GM12872 (cell line): Measurements from ENCODE around the gene SLC23A1.

Experiments
- TF ChIP-seq, protein P1 (sequence below): IDR thresholded peaks from 3 replicates; pipeline ENCODE4 v1.5.1; 2011; ENCODE audit warnings: low read depth, mild to moderate bottlenecking, low read length, moderate library complexity; ENCODE audit not compliant: insufficient read depth

SLC23A1 gene

DNA sequence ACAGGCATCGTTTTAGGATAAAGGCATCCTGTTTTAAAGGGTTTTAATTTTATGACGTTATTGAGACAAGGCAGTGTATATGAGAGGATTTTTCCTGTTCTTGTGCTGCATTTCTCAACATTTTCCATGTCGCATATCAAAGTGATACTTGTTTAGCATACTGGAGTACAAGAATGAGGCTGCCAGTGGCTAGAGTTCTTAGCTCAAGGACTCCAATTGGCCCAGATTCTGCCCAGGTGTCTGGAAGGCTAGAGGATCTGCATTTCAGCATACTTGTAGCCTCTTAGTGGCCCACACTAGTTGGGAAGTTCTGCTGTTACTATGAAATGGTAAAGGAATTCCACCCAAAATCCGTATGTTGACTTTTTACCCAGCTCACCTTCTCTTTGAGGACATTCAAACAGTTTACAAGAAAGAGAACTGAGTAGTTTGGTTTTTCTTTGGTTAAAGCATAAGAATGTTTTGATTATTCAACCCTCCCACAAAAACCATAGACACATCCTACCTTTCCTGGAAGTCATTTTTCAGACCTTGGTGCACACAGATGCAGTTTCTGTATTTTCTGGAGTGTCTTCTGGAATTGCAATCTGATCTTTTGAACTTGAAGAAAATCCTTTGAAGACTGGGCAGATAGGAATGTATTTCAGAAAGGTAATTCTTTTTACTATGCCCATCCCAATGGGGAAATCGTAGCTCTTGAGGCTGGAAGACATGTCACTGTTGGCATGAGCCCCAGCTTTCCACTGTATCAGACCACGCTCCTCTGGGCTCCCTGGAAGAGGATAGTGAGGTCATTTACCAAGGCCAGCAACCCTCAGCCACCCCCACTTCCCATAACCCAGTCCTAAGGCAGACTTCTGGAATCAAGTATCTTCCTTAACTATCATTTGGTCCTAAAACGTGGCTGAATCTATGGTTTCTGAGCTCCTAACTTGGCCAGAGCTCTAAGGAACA is 11.3 kb downstream of the SLC23A1 start:
- TF ChIP-seq, protein P1, sequence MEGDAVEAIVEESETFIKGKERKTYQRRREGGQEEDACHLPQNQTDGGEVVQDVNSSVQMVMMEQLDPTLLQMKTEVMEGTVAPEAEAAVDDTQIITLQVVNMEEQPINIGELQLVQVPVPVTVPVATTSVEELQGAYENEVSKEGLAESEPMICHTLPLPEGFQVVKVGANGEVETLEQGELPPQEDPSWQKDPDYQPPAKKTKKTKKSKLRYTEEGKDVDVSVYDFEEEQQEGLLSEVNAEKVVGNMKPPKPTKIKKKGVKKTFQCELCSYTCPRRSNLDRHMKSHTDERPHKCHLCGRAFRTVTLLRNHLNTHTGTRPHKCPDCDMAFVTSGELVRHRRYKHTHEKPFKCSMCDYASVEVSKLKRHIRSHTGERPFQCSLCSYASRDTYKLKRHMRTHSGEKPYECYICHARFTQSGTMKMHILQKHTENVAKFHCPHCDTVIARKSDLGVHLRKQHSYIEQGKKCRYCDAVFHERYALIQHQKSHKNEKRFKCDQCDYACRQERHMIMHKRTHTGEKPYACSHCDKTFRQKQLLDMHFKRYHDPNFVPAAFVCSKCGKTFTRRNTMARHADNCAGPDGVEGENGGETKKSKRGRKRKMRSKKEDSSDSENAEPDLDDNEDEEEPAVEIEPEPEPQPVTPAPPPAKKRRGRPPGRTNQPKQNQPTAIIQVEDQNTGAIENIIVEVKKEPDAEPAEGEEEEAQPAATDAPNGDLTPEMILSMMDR: no peak

DNA sequence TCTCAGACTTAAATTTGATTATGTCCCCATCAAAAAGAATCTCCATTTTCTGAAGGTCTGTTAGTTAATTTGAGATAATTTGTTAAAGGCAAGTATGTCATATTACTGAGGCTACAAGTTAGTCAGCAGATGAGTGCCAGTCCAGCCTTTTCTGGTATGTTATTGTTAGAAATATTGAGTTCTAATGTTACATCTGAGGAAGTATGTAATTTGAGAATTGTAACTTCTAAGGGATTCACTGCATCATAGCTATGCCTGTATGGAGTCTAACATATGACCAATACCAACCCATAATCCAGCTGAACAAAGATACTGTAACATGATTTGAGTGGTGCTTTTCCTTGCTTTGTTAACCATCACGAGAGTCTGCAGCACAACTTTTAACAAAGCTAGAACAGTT is 13.9 kb downstream of the SLC23A1 start:
- TF ChIP-seq, protein P1: no peak

DNA sequence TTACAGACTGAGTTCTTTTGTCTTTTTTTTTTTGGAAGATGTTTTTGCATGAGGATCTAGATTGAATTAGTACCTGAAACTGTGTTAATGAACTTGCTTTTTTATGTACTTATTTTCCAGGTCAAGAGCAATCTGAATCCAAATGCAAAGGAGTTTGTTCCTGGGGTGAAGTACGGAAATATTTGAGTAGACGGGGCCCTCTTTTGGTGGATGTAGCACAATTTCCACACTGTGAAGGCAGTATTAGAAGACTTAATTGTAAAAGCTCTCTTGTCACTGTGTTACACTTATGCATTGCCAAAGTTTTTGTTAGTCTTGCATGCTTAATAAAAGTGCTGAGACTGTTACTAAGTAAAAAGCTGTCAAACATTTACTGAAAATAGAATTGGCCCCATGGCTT is 14.5 kb downstream of the SLC23A1 start:
- TF ChIP-seq, protein P1: no peak

DNA sequence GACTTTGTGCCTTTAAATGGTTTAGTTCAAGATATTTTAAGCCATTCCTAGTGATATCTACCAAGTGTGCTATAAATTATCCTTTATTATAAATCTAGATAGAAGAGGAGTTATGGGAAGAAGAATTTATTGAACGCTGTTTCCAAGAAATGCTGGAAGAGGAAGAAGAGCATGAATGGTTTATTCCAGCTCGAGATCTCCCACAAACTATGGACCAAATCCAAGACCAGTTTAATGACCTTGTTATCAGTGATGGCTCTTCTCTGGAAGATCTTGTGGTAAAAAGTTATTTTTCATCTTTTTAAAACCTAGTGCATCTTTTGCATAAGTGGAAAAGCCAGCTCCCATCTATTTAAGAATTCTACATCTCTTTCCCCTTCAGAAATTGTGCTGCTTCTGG is 18.6 kb downstream of the SLC23A1 start:
- TF ChIP-seq, protein P1: no peak

DNA sequence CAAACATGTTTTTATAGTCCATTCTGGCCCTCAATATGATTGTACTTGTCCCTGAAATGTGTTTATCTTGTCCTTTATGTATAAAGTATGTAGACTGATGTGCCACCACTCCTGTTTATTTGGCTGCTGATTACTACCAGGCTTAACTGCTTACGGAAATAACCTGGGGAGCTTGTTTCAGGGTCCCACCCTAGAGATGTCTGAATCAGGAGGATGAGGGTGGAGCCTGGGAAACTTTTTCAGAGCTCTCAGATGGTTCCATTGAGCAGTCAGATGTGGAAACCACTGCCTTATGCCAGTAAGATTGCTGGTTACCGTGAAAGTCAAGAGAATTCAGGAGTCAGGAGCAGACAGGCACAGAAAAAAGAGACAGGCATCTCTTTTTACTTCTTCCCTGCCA is 19.2 kb downstream of the SLC23A1 start:
- TF ChIP-seq, protein P1: no peak

DNA sequence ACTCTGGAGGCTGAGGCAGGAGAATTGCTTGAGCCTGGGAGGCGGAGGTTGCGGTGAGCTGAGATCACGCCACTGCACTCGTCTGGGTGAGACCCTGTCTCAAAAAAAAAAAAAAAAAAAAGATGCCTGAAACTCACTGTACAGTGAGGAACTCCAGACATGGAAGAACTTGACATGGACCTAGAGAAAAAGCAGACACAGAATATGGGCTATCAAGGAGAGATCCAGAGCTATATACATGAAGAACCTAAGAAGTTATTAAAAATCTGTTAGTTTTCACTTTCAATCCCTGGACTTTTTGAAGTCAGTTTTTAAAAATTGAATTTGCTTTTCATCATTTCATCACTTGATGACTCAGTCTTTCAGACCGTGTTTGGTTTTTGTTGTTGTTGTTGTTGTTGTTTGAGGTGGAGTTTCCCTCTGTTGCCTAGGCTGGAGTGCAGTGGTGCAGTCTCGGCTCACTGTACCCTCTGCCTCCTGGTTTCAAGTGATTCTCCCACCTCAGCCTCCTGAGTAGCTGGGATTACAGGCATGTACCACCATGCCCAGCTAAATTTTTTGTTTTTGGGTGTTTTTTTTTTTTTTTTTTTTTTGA is 21.2 kb downstream of the SLC23A1 start:
- TF ChIP-seq, protein P1: no peak

DNA sequence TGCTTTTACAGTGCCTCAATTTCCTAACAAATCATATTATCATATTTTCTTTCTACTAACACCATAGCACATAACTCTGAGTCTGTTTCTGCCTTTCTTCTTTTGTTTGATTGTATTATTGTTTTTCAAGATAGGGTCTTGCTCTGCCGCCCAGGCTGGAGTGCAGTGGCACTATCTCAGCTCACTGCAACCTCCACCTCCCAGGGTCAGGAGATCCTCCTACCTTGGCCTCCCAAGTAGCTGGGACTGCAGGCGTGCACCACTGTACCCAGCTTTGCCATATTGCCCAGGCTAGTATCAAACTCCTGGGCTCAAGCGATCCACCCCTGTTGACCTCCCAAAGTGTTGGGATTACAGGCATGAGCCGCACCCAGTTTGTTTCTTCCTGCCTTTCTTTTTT is 22.7 kb downstream of the SLC23A1 start:
- TF ChIP-seq, protein P1: no peak
